Measurements from ENCODE around the gene UMAD1.

Gene UMAD1

DNA sequence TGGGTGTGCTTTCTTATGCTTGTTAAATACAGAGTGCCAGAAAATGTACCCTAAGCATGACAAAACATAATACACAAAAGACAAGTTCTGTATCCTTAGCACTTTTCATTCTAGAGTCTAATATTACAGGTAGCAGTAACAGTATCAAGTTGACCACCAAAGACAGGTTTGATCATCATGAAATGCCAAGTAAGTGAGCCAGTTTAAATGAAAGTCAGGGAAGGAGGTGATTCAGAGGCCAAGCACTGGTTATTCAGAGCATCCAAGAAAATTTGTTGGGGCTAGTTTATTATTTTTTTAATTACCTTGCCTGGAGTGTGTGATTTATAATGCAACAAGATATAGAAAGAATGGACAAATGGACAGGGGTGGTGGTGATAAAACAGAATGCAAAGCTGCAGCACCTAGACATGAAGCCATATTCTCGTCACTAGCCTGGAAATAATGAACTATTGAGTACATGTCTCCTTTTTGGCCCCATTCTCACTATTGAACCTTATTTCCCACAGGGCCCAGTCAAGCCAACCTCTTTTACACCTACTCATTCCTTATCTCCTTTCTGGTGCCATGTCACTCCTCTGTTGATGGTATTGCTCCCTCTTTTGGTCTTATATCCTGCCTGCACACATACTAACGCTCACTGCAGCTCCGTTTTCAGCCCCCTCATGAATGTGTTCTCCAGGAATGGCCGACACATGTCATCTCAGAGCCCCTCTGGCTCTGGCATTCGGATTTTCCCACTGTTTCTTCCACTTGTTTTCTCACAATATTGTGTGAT is 249.4 kb downstream of the UMAD1 start:
- TF ChIP-seq, protein P1, sequence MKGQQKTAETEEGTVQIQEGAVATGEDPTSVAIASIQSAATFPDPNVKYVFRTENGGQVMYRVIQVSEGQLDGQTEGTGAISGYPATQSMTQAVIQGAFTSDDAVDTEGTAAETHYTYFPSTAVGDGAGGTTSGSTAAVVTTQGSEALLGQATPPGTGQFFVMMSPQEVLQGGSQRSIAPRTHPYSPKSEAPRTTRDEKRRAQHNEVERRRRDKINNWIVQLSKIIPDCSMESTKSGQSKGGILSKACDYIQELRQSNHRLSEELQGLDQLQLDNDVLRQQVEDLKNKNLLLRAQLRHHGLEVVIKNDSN (IDR thresholded peaks at IDR 0.05), result no peak
- TF ChIP-seq, protein P2, sequence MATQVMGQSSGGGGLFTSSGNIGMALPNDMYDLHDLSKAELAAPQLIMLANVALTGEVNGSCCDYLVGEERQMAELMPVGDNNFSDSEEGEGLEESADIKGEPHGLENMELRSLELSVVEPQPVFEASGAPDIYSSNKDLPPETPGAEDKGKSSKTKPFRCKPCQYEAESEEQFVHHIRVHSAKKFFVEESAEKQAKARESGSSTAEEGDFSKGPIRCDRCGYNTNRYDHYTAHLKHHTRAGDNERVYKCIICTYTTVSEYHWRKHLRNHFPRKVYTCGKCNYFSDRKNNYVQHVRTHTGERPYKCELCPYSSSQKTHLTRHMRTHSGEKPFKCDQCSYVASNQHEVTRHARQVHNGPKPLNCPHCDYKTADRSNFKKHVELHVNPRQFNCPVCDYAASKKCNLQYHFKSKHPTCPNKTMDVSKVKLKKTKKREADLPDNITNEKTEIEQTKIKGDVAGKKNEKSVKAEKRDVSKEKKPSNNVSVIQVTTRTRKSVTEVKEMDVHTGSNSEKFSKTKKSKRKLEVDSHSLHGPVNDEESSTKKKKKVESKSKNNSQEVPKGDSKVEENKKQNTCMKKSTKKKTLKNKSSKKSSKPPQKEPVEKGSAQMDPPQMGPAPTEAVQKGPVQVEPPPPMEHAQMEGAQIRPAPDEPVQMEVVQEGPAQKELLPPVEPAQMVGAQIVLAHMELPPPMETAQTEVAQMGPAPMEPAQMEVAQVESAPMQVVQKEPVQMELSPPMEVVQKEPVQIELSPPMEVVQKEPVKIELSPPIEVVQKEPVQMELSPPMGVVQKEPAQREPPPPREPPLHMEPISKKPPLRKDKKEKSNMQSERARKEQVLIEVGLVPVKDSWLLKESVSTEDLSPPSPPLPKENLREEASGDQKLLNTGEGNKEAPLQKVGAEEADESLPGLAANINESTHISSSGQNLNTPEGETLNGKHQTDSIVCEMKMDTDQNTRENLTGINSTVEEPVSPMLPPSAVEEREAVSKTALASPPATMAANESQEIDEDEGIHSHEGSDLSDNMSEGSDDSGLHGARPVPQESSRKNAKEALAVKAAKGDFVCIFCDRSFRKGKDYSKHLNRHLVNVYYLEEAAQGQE (IDR thresholded peaks at IDR 0.05; ENCODE audit: low read depth), result no peak
- TF ChIP-seq CREB1 (IDR thresholded peaks at IDR 0.05; ENCODE audit: low read depth), result no peak
- TF ChIP-seq ZBTB7A (IDR thresholded peaks at IDR 0.05; ENCODE audit: low read depth), result no peak
- TF ChIP-seq, protein P3, sequence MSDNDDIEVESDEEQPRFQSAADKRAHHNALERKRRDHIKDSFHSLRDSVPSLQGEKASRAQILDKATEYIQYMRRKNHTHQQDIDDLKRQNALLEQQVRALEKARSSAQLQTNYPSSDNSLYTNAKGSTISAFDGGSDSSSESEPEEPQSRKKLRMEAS (IDR thresholded peaks at IDR 0.05), result no peak
- TF ChIP-seq RAD21 (IDR thresholded peaks at IDR 0.05; ENCODE audit: low read depth), result no peak
- no peak for TF ChIP-seq TEAD4 (IDR thresholded peaks at IDR 0.05)
- no peak for TF ChIP-seq TCF12 (IDR thresholded peaks at IDR 0.05; ENCODE audit: low read depth)
- TF ChIP-seq FOXM1 (IDR thresholded peaks at IDR 0.05; ENCODE audit: borderline replicate concordance, low read depth), result no peak

DNA sequence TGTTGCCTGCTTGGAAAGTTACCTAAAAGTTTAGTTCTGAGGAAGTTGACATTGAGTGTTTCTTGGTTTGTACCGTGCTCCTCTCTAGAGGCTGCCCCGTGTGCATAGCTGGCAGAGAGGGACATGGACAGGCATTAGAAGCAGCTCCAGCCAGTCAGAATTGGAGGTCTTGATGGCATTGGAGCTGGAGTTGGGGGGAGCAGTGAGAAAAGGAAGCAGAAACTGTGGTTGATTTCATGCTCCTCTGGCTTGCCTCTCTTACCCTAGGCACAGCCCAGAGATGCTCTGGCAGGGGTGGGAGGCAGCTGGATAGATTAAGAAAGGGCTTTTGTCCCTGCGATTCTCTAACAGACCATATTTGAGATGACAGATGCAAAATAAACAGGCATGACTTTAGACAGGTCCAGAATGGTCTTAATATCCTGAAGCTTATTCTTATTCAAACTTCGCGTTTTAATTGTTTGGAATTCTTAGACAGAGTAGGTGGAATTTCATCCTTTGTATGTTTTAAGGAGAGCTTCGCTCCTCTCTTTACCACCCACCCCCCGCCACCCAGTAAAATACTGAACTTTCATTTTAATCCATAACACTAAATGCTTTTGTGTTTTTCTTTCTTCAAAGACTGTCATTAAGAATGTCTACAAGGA is 254.6 kb downstream of the UMAD1 start:
- no peak for TF ChIP-seq TEAD4 (IDR thresholded peaks at IDR 0.05)
- TF ChIP-seq, protein P3 (IDR thresholded peaks at IDR 0.05), result no peak
- TF ChIP-seq, protein P1 (IDR thresholded peaks at IDR 0.05), result no peak
- TF ChIP-seq FOXM1 (IDR thresholded peaks at IDR 0.05; ENCODE audit: borderline replicate concordance, low read depth), result no peak
- TF ChIP-seq YY1 (IDR thresholded peaks at IDR 0.05; ENCODE audit: low read depth), result no peak
- no peak for TF ChIP-seq TAF1 (IDR thresholded peaks at IDR 0.05; ENCODE audit: low read depth)
- TF ChIP-seq TCF12 (IDR thresholded peaks at IDR 0.05; ENCODE audit: low read depth), result no peak
- no peak for TF ChIP-seq NFIC (IDR thresholded peaks at IDR 0.05)
- TF ChIP-seq, protein P2 (IDR thresholded peaks at IDR 0.05; ENCODE audit: low read depth), result no peak

DNA sequence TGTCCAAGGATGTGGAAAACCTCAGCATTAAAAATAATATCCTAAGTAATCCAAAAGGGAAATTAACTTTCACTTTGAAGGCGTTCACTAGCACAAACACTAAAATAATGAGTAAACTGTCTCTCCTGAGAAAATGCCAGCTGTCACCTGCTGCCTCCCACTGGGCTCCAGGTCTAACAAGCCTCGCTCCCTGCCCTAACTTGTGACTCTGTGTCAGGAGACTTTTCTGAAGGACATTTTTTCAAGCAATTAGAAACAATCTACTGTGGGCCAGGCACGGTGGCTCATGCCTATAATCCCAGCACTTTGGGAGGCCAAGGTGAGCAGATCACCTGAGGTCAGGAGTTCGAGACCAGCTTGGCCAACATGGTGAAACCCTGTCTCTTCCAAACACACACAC is 255.2 kb downstream of the UMAD1 start:
- TF ChIP-seq, protein P3 (IDR thresholded peaks at IDR 0.05), result no peak
- TF ChIP-seq CREB1 (IDR thresholded peaks at IDR 0.05; ENCODE audit: low read depth), result no peak
- TF ChIP-seq, protein P1 (IDR thresholded peaks at IDR 0.05), result no peak
- TF ChIP-seq EGR1 (IDR thresholded peaks at IDR 0.05), result no peak
- TF ChIP-seq RAD21 (IDR thresholded peaks at IDR 0.05; ENCODE audit: low read depth), result no peak
- TF ChIP-seq FOXM1 (IDR thresholded peaks at IDR 0.05; ENCODE audit: borderline replicate concordance, low read depth), result no peak
- TF ChIP-seq YY1 (IDR thresholded peaks at IDR 0.05; ENCODE audit: low read depth), result no peak
- TF ChIP-seq TAF1 (IDR thresholded peaks at IDR 0.05; ENCODE audit: low read depth), result no peak
- no peak for TF ChIP-seq CEBPB (IDR thresholded peaks at IDR 0.05)
- no peak for TF ChIP-seq EP300 (IDR thresholded peaks at IDR 0.05; ENCODE audit: borderline replicate concordance)

DNA sequence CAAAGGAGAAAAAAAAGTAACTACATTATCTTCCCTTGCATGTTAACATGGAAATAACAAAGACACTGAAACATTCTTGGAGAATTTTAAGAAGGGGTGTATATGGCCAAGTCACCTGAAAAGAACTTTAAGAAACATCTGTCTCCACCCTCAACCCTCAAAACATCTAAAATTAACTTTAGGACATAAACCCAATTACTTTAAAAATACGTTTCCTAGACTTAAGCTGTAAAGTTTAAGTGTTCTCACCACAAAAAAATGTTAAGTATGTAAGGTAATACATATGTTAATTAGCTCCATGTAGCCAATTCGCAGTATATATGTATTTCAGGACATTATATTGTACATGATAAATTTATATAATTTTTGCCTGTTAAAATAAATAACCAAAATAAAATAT is 257.0 kb downstream of the UMAD1 start:
- no peak for TF ChIP-seq EP300 (IDR thresholded peaks at IDR 0.05; ENCODE audit: borderline replicate concordance)
- TF ChIP-seq EGR1 (IDR thresholded peaks at IDR 0.05), result no peak
- no peak for TF ChIP-seq RAD21 (IDR thresholded peaks at IDR 0.05; ENCODE audit: low read depth)
- TF ChIP-seq, protein P1 (IDR thresholded peaks at IDR 0.05), result no peak
- no peak for TF ChIP-seq TCF12 (IDR thresholded peaks at IDR 0.05; ENCODE audit: low read depth)
- no peak for TF ChIP-seq FOXM1 (IDR thresholded peaks at IDR 0.05; ENCODE audit: borderline replicate concordance, low read depth)
- no peak for TF ChIP-seq ZBTB7A (IDR thresholded peaks at IDR 0.05; ENCODE audit: low read depth)
- TF ChIP-seq, protein P3 (IDR thresholded peaks at IDR 0.05), result no peak
- TF ChIP-seq, protein P2 (IDR thresholded peaks at IDR 0.05; ENCODE audit: low read depth), result no peak
- no peak for TF ChIP-seq TAF1 (IDR thresholded peaks at IDR 0.05; ENCODE audit: low read depth)
- TF ChIP-seq CREB1 (IDR thresholded peaks at IDR 0.05; ENCODE audit: low read depth), result no peak
- TF ChIP-seq TEAD4 (IDR thresholded peaks at IDR 0.05), result no peak
- no peak for TF ChIP-seq NFIC (IDR thresholded peaks at IDR 0.05)
- TF ChIP-seq YY1 (IDR thresholded peaks at IDR 0.05; ENCODE audit: low read depth), result no peak
- no peak for TF ChIP-seq CEBPB (IDR thresholded peaks at IDR 0.05)

Data from Ishikawa (cell line).